ENCODE measurements around the gene VENTX.

The VENTX gene

GRCh38 chr10:133211959-133212852, 25.4 kb upstream of the VENTX start:
- TF ChIP-seq CTCF (IDR thresholded peaks at IDR 0.05; ENCODE audit: low read depth, low read length), result no peak
- H3K4me3 ChIP-seq (ENCODE audit: low read depth, low read length), result no peak overlapping the region

- no peak overlapping the region for H3K4me3 ChIP-seq (ENCODE audit: low read depth, low read length)
Observed at GRCh38 chr10:133212853-133213494, 24.7 kb upstream of the VENTX start.

GRCh38 chr10:133213641-133214467, 23.8 kb upstream of the VENTX start:
- no peak for TF ChIP-seq CTCF (IDR thresholded peaks at IDR 0.05; ENCODE audit: low read depth, low read length)
- no peak overlapping the region for H3K4me3 ChIP-seq (ENCODE audit: low read depth, low read length)

More at GRCh38 chr10:133212853-133213494, 24.7 kb upstream of the VENTX start:
- no peak for TF ChIP-seq CTCF (IDR thresholded peaks at IDR 0.05; ENCODE audit: low read depth, low read length)

- H3K4me3 ChIP-seq (ENCODE audit: low read depth, low read length), result no peak overlapping the region
- TF ChIP-seq CTCF (IDR thresholded peaks at IDR 0.05; ENCODE audit: low read depth, low read length), result no peak
Observed at GRCh38 chr10:133214468-133215410, 22.9 kb upstream of the VENTX start.

- no peak for TF ChIP-seq CTCF (IDR thresholded peaks at IDR 0.05; ENCODE audit: low read depth, low read length)
- no peak overlapping the region for H3K4me3 ChIP-seq (ENCODE audit: low read depth, low read length)
Observed at GRCh38 chr10:133215586-133215985, 22.1 kb upstream of the VENTX start.

- no peak overlapping the region for H3K4me3 ChIP-seq (ENCODE audit: low read depth, low read length)
- TF ChIP-seq CTCF (IDR thresholded peaks at IDR 0.05; ENCODE audit: low read depth, low read length), result no peak
Observed at GRCh38 chr10:133216776-133217175, 20.9 kb upstream of the VENTX start.

All from WI38 (cell line).